ENCODE measurements around the gene OR1L8.
"Not testable (repeated sequence)": the region's sequence is repeated elsewhere in the genome, so short reads cannot be mapped to it uniquely, and the experiment has no call there.

Gene OR1L8

GRCh38 chr9:122583284-122583683 lies at the start of gene OR1L8:
OR1L8 (minus strand) TSS chr9:122583384; CDS start chr9:122568477, 14,907 bp downstream.
- DNase-seq (ENCODE audit: low spot score); in situ Hi-C loops (cut with MboI; ENCODE audit: low pct_unique_long_range_greater_than_20kb, low sequenced_read_pairs, unreplicated experiment): not testable (repeated sequence)

- in situ Hi-C loops (cut with MboI; ENCODE audit: low pct_unique_long_range_greater_than_20kb, low sequenced_read_pairs, unreplicated experiment), result no loop called here
- no peak for TF ChIP-seq CTCF (IDR thresholded peaks at IDR 0.05; ENCODE audit: extremely low read depth, insufficient read depth, missing control alignments)
- DNase-seq (ENCODE audit: low spot score), result no peak
These were observed 36.8 kb upstream of the OR1L8 start for GRCh38 chr9:122619996-122620395.

- no peak for TF ChIP-seq CTCF (IDR thresholded peaks at IDR 0.05; ENCODE audit: extremely low read depth, insufficient read depth, missing control alignments)
- in situ Hi-C loops (cut with MboI; ENCODE audit: low pct_unique_long_range_greater_than_20kb, low sequenced_read_pairs, unreplicated experiment), result no loop called here
- DNase-seq (ENCODE audit: low spot score), result no peak
These were observed 31.2 kb upstream of the OR1L8 start, which contains the start of gene OR1Q1 for GRCh38 chr9:122614362-122614761. OR1Q1 (plus strand) TSS chr9:122614738; CDS start chr9:122614738, 0 bp downstream.

GRCh38 chr9:122609804-122610203 lies 26.6 kb upstream of the OR1L8 start:
- DNase-seq (ENCODE audit: low spot score), result no peak
- in situ Hi-C loops (cut with MboI; ENCODE audit: low pct_unique_long_range_greater_than_20kb, low sequenced_read_pairs, unreplicated experiment), result no loop called here
- TF ChIP-seq CTCF (IDR thresholded peaks at IDR 0.05; ENCODE audit: extremely low read depth, insufficient read depth, missing control alignments), result no peak

- DNase-seq (ENCODE audit: low spot score), result no peak
- no peak for TF ChIP-seq CTCF (IDR thresholded peaks at IDR 0.05; ENCODE audit: extremely low read depth, insufficient read depth, missing control alignments)
- in situ Hi-C loops (cut with MboI; ENCODE audit: low pct_unique_long_range_greater_than_20kb, low sequenced_read_pairs, unreplicated experiment), result no loop called here
These were observed 23.4 kb upstream of the OR1L8 start for GRCh38 chr9:122606587-122606986.

GRCh38 chr9:122605691-122606090 lies 22.5 kb upstream of the OR1L8 start:
- TF ChIP-seq CTCF (IDR thresholded peaks at IDR 0.05; ENCODE audit: extremely low read depth, insufficient read depth, missing control alignments), result no peak
- no peak for DNase-seq (ENCODE audit: low spot score)
- in situ Hi-C loops (cut with MboI; ENCODE audit: low pct_unique_long_range_greater_than_20kb, low sequenced_read_pairs, unreplicated experiment), result no loop called here

- no peak for DNase-seq (ENCODE audit: low spot score)
- in situ Hi-C loops (cut with MboI; ENCODE audit: low pct_unique_long_range_greater_than_20kb, low sequenced_read_pairs, unreplicated experiment), result no loop called here
- no peak for TF ChIP-seq CTCF (IDR thresholded peaks at IDR 0.05; ENCODE audit: extremely low read depth, insufficient read depth, missing control alignments)
These were observed 2.8 kb downstream of the OR1L8 start for GRCh38 chr9:122580360-122580759.

All from GM13977 (cell line).